ENCODE measurements around the gene TMEM253. TPM values are rescaled to one million over a fixed set of nuclear protein-coding genes. Genes with fewer than 3 reads are reported as not detected.

Gene TMEM253
- total and polyA plus RNA-seq, 2 experiments from 2014 or later = 4.9 to 5.4 TPM

GRCh38 chr14:21108791-21109190 is 7.9 kb downstream of the TMEM253 start:
- WGBS (ENCODE audit: low lambda C conversion rate, missing lambda C conversion rate) = 97% methylated on average over 4 of the region's 4 CpGs
- Histone ChIP-seq H3K36me3 (replicated peaks; ENCODE audit: insufficient read depth, low read depth) (no peaks in the 10 kb centered on the region), H3K9me2 (replicated peaks; ENCODE audit: insufficient read depth) (no peaks in the 10 kb centered on the region), H2AFZ (no peak overlapping the region), H3K27me3 (no peaks in the 10 kb centered on the region), H3K9me3 (ENCODE audit: low read depth) (no peaks in the 10 kb centered on the region), H3K4me1 (ENCODE audit: insufficient read depth) (peaks cover 21% of the 10 kb centered on the region), H3K79me2 (no peaks in the 10 kb centered on the region), H4K20me1 (ENCODE audit: insufficient read depth, poor library complexity, severe bottlenecking) (no peaks in the 10 kb centered on the region), H3K4me2 (no peak overlapping the region), H3K27ac (no peak overlapping the region), H3K4me3 (no peak overlapping the region)
- no peak for DNase-seq (ENCODE audit: low spot score)
- TF ChIP-seq EZH2phosphoT487 (IDR thresholded peaks at IDR 0.05; ENCODE audit: low read depth, severe bottlenecking, unreplicated experiment) (no peak), EZH2 (IDR thresholded peaks at IDR 0.05; ENCODE audit: borderline replicate concordance) (no peak), CTCF (IDR thresholded peaks at IDR 0.05; ENCODE audit: poor library complexity) (no peak)

DNA sequence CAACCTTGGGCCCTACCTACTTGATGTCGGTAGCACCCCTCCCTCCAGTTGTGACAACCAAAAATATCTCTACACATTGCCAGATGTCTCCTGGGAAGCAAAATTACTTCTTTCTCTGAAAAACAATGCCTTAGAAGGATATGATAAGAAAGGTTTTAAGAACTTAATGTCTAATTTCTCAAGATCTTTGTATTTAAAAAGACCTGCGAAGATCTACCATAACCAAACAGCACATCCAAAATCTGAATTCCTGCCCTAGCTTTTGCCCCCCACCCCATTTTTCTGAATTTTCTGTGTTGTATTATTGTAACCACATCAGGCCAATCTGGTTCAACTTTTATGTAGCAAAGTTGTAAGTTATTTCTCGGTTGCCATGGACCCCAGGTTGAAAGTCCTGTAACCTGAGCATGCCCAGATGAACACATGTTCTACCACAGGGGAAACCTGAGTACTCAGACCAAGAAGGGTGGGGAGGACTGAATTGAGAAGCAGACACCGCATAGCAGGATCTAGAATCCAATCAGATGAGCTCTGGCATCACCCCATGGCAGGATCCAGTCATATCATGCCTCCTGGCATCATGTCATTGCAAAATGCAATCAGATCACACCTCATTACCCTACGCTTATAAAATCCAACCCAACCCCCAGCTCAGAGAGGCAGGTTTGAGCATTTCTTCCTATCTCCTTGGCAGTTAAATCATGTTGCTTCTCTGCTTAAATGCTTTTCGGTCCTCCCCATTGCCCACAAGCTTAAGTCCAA is 8.7 kb downstream of the TMEM253 start:
- 82% methylated on average over 6 of the region's 6 CpGs for WGBS (ENCODE audit: low lambda C conversion rate, missing lambda C conversion rate)
- H2AFZ ChIP-seq = no peak overlapping the region

DNA sequence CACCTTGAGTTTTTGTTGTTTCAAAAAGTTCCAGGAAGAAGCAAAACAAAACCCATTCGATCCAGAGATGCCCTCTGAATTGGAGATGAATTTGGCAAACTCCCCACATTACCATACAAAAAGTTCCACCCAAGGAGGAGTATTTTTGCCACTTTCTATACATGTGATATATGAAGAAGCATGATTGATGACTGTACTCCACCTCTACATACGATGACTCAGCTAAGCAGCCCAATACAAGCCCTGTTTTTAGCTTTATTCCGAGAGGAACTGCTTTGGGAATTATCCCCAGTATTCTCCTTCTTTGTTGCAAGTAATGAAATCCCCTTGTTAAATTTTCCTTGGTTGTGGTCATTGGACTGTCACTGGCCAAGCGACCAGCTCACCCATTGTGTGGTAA is 11.4 kb downstream of the TMEM253 start:
- H3K9me2 ChIP-seq (replicated peaks; ENCODE audit: insufficient read depth) = no peaks in the 10 kb centered on the region
- no peaks in the 10 kb centered on the region for H4K20me1 ChIP-seq (ENCODE audit: insufficient read depth, poor library complexity, severe bottlenecking)
- WGBS (ENCODE audit: low lambda C conversion rate, missing lambda C conversion rate) = 95% methylated on average over 4 of the region's 4 CpGs

More for the DNA sequence above, 8.7 kb downstream of the TMEM253 start:
- Histone ChIP-seq H3K9me2 (replicated peaks; ENCODE audit: insufficient read depth) (no peaks in the 10 kb centered on the region), H3K27ac (no peak overlapping the region), H4K20me1 (ENCODE audit: insufficient read depth, poor library complexity, severe bottlenecking) (no peaks in the 10 kb centered on the region), H3K27me3 (no peaks in the 10 kb centered on the region), H3K36me3 (replicated peaks; ENCODE audit: insufficient read depth, low read depth) (no peaks in the 10 kb centered on the region), H3K79me2 (no peaks in the 10 kb centered on the region), H3K4me3 (no peak overlapping the region), H3K9me3 (ENCODE audit: low read depth) (no peaks in the 10 kb centered on the region), H3K4me2 (no peak overlapping the region), H3K4me1 (ENCODE audit: insufficient read depth) (peaks cover 20% of the 10 kb centered on the region)
- no peak for DNase-seq (ENCODE audit: low spot score)
- TF ChIP-seq CTCF (IDR thresholded peaks at IDR 0.05; ENCODE audit: poor library complexity) (no peak), EZH2phosphoT487 (IDR thresholded peaks at IDR 0.05; ENCODE audit: low read depth, severe bottlenecking, unreplicated experiment) (no peak), EZH2 (IDR thresholded peaks at IDR 0.05; ENCODE audit: borderline replicate concordance) (no peak)

More for the DNA sequence above, 11.4 kb downstream of the TMEM253 start:
- no peak overlapping the region for H3K27ac ChIP-seq
- no peak overlapping the region for H2AFZ ChIP-seq
- H3K4me2 ChIP-seq = no peak overlapping the region
- H3K79me2 ChIP-seq = no peaks in the 10 kb centered on the region
- DNase-seq (ENCODE audit: low spot score) = no peak
- H3K4me3 ChIP-seq = no peak overlapping the region
- TF ChIP-seq EZH2 (IDR thresholded peaks at IDR 0.05; ENCODE audit: borderline replicate concordance) (no peak), EZH2phosphoT487 (IDR thresholded peaks at IDR 0.05; ENCODE audit: low read depth, severe bottlenecking, unreplicated experiment) (no peak), CTCF (IDR thresholded peaks at IDR 0.05; ENCODE audit: poor library complexity) (no peak)
- no peaks in the 10 kb centered on the region for H3K4me1 ChIP-seq (ENCODE audit: insufficient read depth)
- H3K9me3 ChIP-seq (ENCODE audit: low read depth) = no peaks in the 10 kb centered on the region
- H3K36me3 ChIP-seq (replicated peaks; ENCODE audit: insufficient read depth, low read depth) = no peaks in the 10 kb centered on the region
- no peaks in the 10 kb centered on the region for H3K27me3 ChIP-seq

Measured in hepatocyte (in vitro differentiated cells).